GM12874 (cell line): Measurements from ENCODE around the gene HSPB6.

Experiments
- TF ChIP-seq, protein P1 (sequence below): IDR thresholded peaks from 2 replicates; pipeline ENCODE4 v1.5.1; 2011; ENCODE audit warnings: low read depth, mild to moderate bottlenecking, control low read depth, low read length, moderate library complexity; ENCODE audit not compliant: insufficient read depth

HSPB6 gene, protein sequence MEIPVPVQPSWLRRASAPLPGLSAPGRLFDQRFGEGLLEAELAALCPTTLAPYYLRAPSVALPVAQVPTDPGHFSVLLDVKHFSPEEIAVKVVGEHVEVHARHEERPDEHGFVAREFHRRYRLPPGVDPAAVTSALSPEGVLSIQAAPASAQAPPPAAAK

DNA sequence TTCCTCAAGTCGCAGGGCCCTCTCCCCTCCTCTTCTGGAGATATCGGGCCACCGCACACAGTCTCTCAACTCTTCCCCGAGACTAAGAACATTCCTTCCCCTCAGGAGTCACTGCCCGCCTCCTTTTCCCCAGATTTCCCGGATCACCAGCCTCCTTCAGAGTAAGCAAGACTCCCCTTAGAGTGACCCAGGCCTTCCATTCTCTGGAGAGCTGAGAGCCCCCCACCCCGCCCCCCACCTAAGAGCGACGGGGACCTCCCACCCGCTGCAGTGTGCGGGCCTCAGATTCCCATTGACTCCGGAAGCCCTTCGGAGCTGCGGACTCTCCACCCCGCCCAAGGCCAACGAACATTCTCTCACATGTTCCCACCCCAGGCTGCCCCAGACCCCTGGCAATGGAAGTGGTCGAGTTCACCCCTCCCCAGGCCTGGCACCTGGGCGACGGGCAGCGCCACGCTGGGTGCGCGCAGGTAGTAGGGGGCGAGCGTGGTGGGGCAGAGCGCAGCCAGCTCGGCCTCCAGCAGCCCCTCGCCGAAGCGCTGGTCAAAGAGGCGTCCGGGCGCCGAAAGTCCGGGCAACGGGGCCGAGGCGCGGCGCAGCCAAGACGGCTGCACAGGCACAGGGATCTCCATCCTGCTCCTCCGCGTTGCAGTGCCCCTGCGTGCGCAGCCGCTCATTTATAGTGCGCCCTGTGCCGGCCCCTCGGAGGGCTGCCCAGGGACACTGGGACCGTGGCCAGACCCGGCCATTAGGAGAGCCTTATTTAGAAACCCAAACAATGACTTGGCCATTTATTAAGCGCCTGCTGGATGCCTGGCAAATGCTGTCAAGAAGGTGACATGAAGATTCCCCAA, at the start of gene HSPB6:
Gene HSPB6 (minus strand): TSS at position 653 of the 854 bp plus-strand sequence. CDS start 21 bp downstream, at position 632.
- TF ChIP-seq, protein P1, sequence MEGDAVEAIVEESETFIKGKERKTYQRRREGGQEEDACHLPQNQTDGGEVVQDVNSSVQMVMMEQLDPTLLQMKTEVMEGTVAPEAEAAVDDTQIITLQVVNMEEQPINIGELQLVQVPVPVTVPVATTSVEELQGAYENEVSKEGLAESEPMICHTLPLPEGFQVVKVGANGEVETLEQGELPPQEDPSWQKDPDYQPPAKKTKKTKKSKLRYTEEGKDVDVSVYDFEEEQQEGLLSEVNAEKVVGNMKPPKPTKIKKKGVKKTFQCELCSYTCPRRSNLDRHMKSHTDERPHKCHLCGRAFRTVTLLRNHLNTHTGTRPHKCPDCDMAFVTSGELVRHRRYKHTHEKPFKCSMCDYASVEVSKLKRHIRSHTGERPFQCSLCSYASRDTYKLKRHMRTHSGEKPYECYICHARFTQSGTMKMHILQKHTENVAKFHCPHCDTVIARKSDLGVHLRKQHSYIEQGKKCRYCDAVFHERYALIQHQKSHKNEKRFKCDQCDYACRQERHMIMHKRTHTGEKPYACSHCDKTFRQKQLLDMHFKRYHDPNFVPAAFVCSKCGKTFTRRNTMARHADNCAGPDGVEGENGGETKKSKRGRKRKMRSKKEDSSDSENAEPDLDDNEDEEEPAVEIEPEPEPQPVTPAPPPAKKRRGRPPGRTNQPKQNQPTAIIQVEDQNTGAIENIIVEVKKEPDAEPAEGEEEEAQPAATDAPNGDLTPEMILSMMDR = no peak

DNA sequence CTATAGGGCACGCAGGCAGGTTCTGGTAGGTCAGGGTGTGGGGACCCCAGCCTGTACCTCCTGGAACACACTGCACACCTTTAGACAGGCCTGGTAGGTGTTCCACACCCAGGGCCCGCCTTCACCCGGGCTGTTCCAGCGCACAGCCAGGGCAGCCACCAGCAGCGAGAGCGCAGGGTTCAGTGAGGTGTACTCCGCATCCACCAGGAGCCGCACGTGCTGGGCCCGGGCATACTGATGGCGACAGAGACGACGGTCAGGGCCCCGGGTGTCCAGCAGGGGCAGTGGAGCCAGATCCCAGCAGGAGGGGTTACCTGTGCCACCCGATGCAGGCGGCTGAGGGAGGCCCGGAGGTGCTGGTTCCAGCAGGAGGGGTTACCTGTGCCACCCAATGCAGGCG, 49.8 kb upstream of the HSPB6 start:
- TF ChIP-seq, protein P1 = no peak

DNA sequence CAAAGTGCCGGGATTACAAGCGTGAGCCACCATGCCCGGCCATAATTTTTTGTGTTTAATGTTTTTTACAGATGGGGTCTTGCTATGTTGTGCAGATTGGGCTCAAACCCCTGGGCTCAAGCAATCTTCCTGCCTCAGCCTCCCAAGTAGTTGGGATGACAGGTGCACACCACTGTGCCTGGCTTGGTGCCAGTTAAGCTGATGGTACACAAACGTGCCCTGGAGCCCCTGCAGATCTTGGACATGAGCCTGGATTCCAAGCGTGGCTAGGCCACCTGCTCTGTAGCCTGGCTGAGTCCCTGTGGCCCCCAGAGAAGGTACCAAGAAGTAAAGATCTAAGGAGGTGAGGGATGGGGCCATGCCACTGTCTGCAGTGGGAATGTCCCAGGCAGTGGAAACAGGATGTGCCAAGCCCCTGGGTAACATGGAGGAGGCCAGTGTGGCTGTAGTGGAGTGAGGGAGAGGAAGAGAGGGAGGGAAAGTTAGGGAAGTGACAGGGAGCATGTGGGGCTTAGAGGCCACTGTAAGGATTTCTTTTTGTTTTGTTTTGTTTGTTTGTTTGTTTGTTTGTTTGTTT, 48.8 kb upstream of the HSPB6 start:
- TF ChIP-seq, protein P1 = no peak

DNA sequence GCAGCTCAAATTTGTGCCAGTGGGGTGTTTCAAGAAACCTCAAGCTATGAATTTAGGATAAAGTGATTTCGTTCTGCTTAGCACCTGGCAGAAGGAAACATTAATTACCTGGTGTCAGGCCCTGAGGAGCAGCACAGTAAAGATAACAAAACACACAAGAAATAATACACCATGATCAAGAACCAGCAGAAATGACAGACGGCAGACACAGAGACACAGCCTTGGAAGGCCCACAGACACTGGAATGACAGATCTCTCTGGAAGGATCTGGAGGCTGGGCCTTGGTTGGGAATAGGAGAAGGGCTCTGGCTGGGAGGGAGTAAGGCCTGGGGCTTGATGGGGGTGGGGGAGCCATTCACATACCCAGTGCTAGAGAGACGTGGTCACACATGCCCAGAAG, 45.0 kb upstream of the HSPB6 start:
- TF ChIP-seq, protein P1 = no peak

DNA sequence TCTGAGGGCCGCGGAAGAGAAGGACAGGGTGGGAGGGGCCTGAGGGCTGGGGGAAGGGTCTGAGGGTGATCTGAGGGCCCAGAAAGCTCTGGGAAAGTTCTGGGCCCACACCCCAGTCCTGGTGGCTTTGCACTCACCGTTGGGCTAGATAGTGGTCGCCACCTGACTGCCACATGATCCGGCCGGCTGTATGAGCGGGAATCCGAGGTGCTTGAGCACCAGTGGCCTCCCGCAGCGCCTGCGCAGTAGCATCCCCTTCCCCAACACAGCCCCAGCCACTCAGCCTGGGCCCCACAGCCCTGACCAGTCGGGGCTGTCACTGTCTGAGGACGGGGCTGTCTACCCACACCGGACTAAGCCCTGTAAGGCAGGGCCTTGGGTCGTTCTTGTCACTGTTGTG, 40.8 kb upstream of the HSPB6 start:
- TF ChIP-seq, protein P1 = no peak

DNA sequence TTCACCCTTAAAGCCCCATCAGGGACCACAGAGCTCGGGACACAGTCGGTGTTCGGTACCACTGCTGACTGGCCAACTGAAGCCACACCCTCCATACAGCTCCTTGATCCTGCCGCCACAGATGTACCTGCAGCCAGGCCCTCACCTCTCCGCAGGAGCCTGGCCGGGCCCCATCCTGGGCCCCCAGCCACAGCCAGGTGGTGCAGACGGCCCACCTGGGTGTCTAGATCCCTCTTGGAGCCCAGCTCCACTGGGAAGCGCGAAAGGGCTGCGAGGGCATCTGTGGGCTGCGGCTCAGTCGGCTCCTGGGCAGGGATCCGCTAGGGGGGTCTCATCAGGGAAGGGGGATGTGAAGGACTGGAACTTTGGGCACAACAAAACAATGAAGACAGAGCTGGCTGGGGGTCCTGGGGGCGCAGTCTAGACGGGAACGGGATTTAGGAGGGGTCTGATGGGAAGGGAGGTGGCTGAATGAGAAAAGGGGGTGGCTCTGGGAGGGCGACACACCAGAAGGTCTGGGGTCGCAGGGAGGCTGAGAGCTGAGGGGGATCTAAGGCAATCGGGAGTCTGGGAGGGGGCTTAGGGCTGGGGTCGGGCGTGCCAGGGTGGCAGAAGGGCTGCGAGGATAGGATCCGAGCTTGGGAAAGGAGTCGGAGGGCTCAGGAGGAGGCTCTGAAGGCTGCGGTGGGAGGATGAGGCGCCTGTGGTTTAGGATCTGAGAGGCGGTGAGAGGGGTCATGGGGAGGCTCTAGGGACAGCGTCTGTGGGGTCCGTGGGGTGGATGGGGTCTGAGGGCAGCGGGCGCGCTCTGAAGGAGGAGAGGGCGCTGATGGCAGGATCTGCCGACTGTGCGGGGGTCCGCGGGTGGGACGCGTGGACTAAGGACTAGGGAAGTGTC, 40.1 kb upstream of the HSPB6 start:
- TF ChIP-seq, protein P1 = no peak
